Activated CD8-positive, alpha-beta T cell treated with anti-CD3 and anti-CD28 coated beads for 36 hours (primary cell): ENCODE results near the gene SRSF7. TPM values are rescaled to one million over a fixed set of nuclear protein-coding genes. Genes with fewer than 3 reads are reported as not detected.
A peak's percentile ranks its signal among the peaks of the same experiment; 100 is the strongest.
"Not testable (repeated sequence)": the region's sequence is repeated elsewhere in the genome, so short reads cannot be mapped to it uniquely, and the experiment has no call there.

Source experiments
- ATAC-seq: fragments of 200-7000 bp; cut with Tn5 transposase; one replicate; pipeline ENCODE4 v1.10.0; 2021; ENCODE audit warnings: mild to moderate bottlenecking, moderate library complexity
- CTCF ChIA-PET: fragments of 350-600 bp; sonication (Branson Sonifier 250); formaldehyde crosslinking; loops from one replicate; lab custom pipeline; 2021; ENCODE audit warnings: antibody characterized with exemption; lab: Charles Lee
- POLR2A ChIA-PET: fragments of 350-600 bp; sonication (Branson Sonifier 250); formaldehyde crosslinking; loops from one replicate; lab custom pipeline; 2021; ENCODE audit warnings: antibody characterized with exemption; lab: Charles Lee
- DNase-seq: peaks from one replicate; pipeline ENCODE4 v3.0.0-alpha.2; 2020
- H3K27ac Mint-ChIP-seq: one replicate; pipeline ENCODE4 v1.8.0; 2021; ENCODE audit warnings: mild to moderate bottlenecking, mixed read lengths
- H3K27me3 Mint-ChIP-seq: one replicate; pipeline ENCODE4 v1.8.0; 2021; ENCODE audit warnings: mixed read lengths
- H3K36me3 Mint-ChIP-seq: one replicate; pipeline ENCODE4 v1.8.0; 2021; ENCODE audit warnings: low read depth, mixed read lengths
- H3K4me1 Mint-ChIP-seq: one replicate; pipeline ENCODE4 v1.8.0; 2021; ENCODE audit warnings: low read depth, mixed read lengths
- H3K4me3 Mint-ChIP-seq: one replicate; pipeline ENCODE4 v1.8.0; 2021; ENCODE audit warnings: mild to moderate bottlenecking, moderate library complexity, mixed read lengths
- H3K9me3 Mint-ChIP-seq: one replicate; pipeline ENCODE4 v1.8.0; 2021; ENCODE audit warnings: mixed read lengths
- CTCF ChIP-seq: fragments of 200-600 bp; IDR thresholded peaks from one replicate; pipeline ENCODE4 v1.8.0; 2022; ENCODE audit warnings: antibody characterized with exemption, mild to moderate bottlenecking
- intact Hi-C: fragments of 100-400 bp; cut with micrococcal nuclease; formaldehyde crosslinking; loops from one replicate; pipeline ENCODE4 v1.10.0; 2022
- total RNA-seq, 2 experiments: library from RNA; stranded (reverse); gene quantifications; one replicate each; pipeline ENCODE4 v1.2.3, GENCODE V29; 2021

The SRSF7 gene
- total RNA-seq, 2 experiments from 2014 or later, result 320 to 333 TPM

GRCh38 chr2:38740851-38741731 is 10.1 kb downstream of the SRSF7 start:
- ChIA-PET CTCF (interaction anchor here (0.6 to 8.3 kb wide), 28 partner anchors 9 to 323 kb away, joined by 3 to 95 read pairs (median 4); no protein-coding TSS in a partner anchor), POLR2A (interaction anchor here (0.7 to 12.8 kb wide), 22 partner anchors 9 to 206 kb away, joined by 3 to 209 read pairs (median 4); partner anchors contain the start of genes GALM, HNRNPLL and SRSF7)
- peak; percentile 87 for TF ChIP-seq CTCF
- intact Hi-C loops, result loop anchor here (5.0 to 10.0 kb wide), 2 partner anchors 204 to 426 kb away; no protein-coding TSS in a partner anchor
- H3K27ac Mint-ChIP-seq, result peak overlapping the region; percentile 28
- peaks cover 46% of the 10 kb centered on the region for H3K4me1 Mint-ChIP-seq
- no peak for DNase-seq
- ATAC-seq, result no peak
- H3K36me3 Mint-ChIP-seq, result peaks cover 78% of the 10 kb centered on the region
- peaks cover 2% of the 10 kb centered on the region for H3K9me3 Mint-ChIP-seq
- no peaks in the 10 kb centered on the region for H3K27me3 Mint-ChIP-seq
- no peak overlapping the region for H3K4me3 Mint-ChIP-seq

- Mint-ChIP-seq H3K27me3 (no peaks in the 10 kb centered on the region), H3K36me3 (peaks cover 69% of the 10 kb centered on the region), H3K27ac (peak overlapping the region; percentile 12), H3K9me3 (peaks cover 2% of the 10 kb centered on the region), H3K4me1 (peaks cover 31% of the 10 kb centered on the region), H3K4me3 (no peak overlapping the region)
- ATAC-seq (no peak), DNase-seq (no peak)
- ChIA-PET POLR2A (interaction anchor here (5.5 kb wide), 1 partner anchor 11 kb away, joined by 97 read pairs; the partner anchor contains the start of gene SRSF7), CTCF (interaction anchor here (0.7 to 8.3 kb wide), 5 partner anchors 129 to 174 kb away, joined by 3 to 95 read pairs (median 5); no protein-coding TSS in a partner anchor)
- intact Hi-C loops, result no loop called here
- no peak for TF ChIP-seq CTCF
Observed at GRCh38 chr2:38739524-38739923, 11.6 kb downstream of the SRSF7 start.

- Mint-ChIP-seq H3K36me3 (peaks cover 62% of the 10 kb centered on the region), H3K9me3 (peaks cover 2% of the 10 kb centered on the region), H3K27ac (peak overlapping the region; percentile 66), H3K27me3 (no peaks in the 10 kb centered on the region), H3K4me1 (peaks cover 19% of the 10 kb centered on the region), H3K4me3 (no peak overlapping the region)
- no peak for TF ChIP-seq CTCF
- DNase-seq (no peak), ATAC-seq (no peak)
- CTCF ChIA-PET, result interaction anchor here (1.1 to 8.3 kb wide), 3 partner anchors 137 to 161 kb away, joined by 3 to 95 read pairs (median 5); no protein-coding TSS in a partner anchor
- POLR2A ChIA-PET, result interaction anchor here (0.9 to 1.1 kb wide), 2 partner anchors 13 to 14 kb away, joined by 3 to 7 read pairs; partner anchors contain the start of gene SRSF7
- intact Hi-C loops, result no loop called here
Observed at GRCh38 chr2:38737925-38738324, 13.2 kb downstream of the SRSF7 start.

GRCh38 chr2:38737000-38737698 is 14.0 kb downstream of the SRSF7 start:
- Mint-ChIP-seq H3K27ac (peak overlapping the region; percentile 22), H3K36me3 (peaks cover 58% of the 10 kb centered on the region), H3K4me1 (peaks cover 16% of the 10 kb centered on the region)
- intact Hi-C loops, H3K9me3 Mint-ChIP-seq, DNase-seq, H3K4me3 Mint-ChIP-seq, ATAC-seq, H3K27me3 Mint-ChIP-seq: not testable (repeated sequence)
- ChIA-PET POLR2A (interaction anchor here (0.9 to 1.1 kb wide), 2 partner anchors 14 kb away, joined by 3 to 7 read pairs; partner anchors contain the start of gene SRSF7), CTCF (interaction anchor here (1.1 to 8.3 kb wide), 2 partner anchors 137 to 154 kb away, joined by 3 to 95 read pairs; no protein-coding TSS in a partner anchor)

- no peaks in the 10 kb centered on the region for H3K27me3 Mint-ChIP-seq
- DNase-seq (no peak), ATAC-seq (no peak)
- H3K36me3 Mint-ChIP-seq, result peaks cover 53% of the 10 kb centered on the region
- TF ChIP-seq CTCF, result no peak
- H3K4me1 Mint-ChIP-seq, result peaks cover 13% of the 10 kb centered on the region
- no peak overlapping the region for H3K27ac Mint-ChIP-seq
- CTCF ChIA-PET, result interaction anchor here (1.4 to 6.4 kb wide), 2 partner anchors 83 to 154 kb away, joined by 3 to 54 read pairs; no protein-coding TSS in a partner anchor
- POLR2A ChIA-PET, result interaction anchor here (0.6 to 3.6 kb wide), 5 partner anchors 10 to 203 kb away, joined by 3 to 21 read pairs (median 3); partner anchors contain the start of gene SRSF7
- H3K9me3 Mint-ChIP-seq, result peaks cover 2% of the 10 kb centered on the region
- H3K4me3 Mint-ChIP-seq, result no peak overlapping the region
- intact Hi-C loops, result no loop called here
Observed at GRCh38 chr2:38735999-38736320, 15.2 kb downstream of the SRSF7 start.
